A549 treated with CORT108297 at 1 μM for 4 hours (cell line): Measurements from ENCODE around the gene NPC2. TPM values are rescaled to one million over a fixed set of nuclear protein-coding genes. Genes with fewer than 3 reads are reported as not detected.

Source experiments
- total RNA-seq: library from RNA; stranded (reverse); fragments of 200-300 nt; extraction: Qiagen RNA extraction; gene quantifications from 5 replicates; pipeline ENCODE4 v1.2.3, GENCODE V29; 2022

The NPC2 gene
- total RNA-seq: 221 to 331 TPM (median 238 TPM) in 5 replicates

GRCh38 chr14:74492776-74493342 lies at the start of gene NPC2:
TSS of gene NPC2 (minus strand) at chr14:74493305. CDS start at chr14:74493274, 31 bp downstream.

GRCh38 chr14:74493343-74494261 lies 497 bp upstream of the NPC2 start, which contains the start of gene ISCA2:
TSS of gene ISCA2 (plus strand) at chr14:74493765. CDS start at chr14:74493775, 10 bp downstream.

Other genes starting within 250 kb of the NPC2 start
- gene ABCD4, start 190.4 kb downstream of the NPC2 start, total RNA-seq: 26.8 to 38.4 TPM (median 35.6 TPM) in 5 replicates
- not detected in 5 replicates for gene VRTN, start 144.8 kb downstream of the NPC2 start, total RNA-seq
- gene SYNDIG1L, start 67.1 kb downstream of the NPC2 start, total RNA-seq: 0.05 TPM in 1 of 5 replicates, not detected in the others
- 37.9 to 47.9 TPM (median 45.4 TPM) in 5 replicates for gene ISCA2, start 460 bp upstream of the NPC2 start, total RNA-seq
- 9.9 to 14.2 TPM (median 11.0 TPM) in 5 replicates for gene LTBP2, start 118.9 kb upstream of the NPC2 start, total RNA-seq
- gene AREL1, start 219.8 kb upstream of the NPC2 start, total RNA-seq: 22.1 to 27.8 TPM (median 25.4 TPM) in 5 replicates
- 47.2 to 79.4 TPM (median 47.4 TPM) in 5 replicates for gene FCF1, start 219.8 kb upstream of the NPC2 start, total RNA-seq